Mesenchymal stem cell (in vitro differentiated cells and primary cell): ENCODE measurements around the gene SEMA5B.

Experiments
- DNase-seq: peaks from one replicate; pipeline ENCODE4 v3.0.0-alpha.2; 2013
- H2AFZ ChIP-seq: one replicate; pipeline ENCODE4 v1.6.1; 2013; ENCODE audit warnings: low read depth, mild to moderate bottlenecking, control low read depth, inconsistent platforms, low read length, moderate library complexity
- H2AK5ac ChIP-seq: 2 replicates; pipeline ENCODE4 v1.6.1; 2013; ENCODE audit warnings: low read length, moderate library complexity, mild to moderate bottlenecking, inconsistent platforms; ENCODE audit not compliant: severe bottlenecking
- H2BK120ac ChIP-seq: one replicate; pipeline ENCODE4 v1.6.1; 2013; ENCODE audit warnings: low read depth, mild to moderate bottlenecking, inconsistent platforms, low read length, moderate library complexity
- H2BK12ac ChIP-seq, 2 experiments: one replicate each; pipeline ENCODE4 v1.6.1; 2013; ENCODE audit warnings: inconsistent platforms in 2 of 2, low read length in 2 of 2, mild to moderate bottlenecking in 2 of 2, moderate library complexity in 2 of 2, control low read depth in 1 of 2
- H2BK15ac ChIP-seq: one replicate; pipeline ENCODE4 v1.6.1; 2013; ENCODE audit warnings: mild to moderate bottlenecking, low read depth, inconsistent platforms; ENCODE audit not compliant: poor library complexity, severe bottlenecking
- H2BK5ac ChIP-seq: 2 replicates; pipeline ENCODE4 v1.6.1; 2013; ENCODE audit warnings: low read depth, mild to moderate bottlenecking, low read length, control low read depth, inconsistent platforms; ENCODE audit not compliant: poor library complexity, severe bottlenecking
- H3K14ac ChIP-seq, 2 experiments: one replicate each; pipeline ENCODE4 v1.6.1; 2013; ENCODE audit warnings: inconsistent platforms in 2 of 2, low read length in 2 of 2, control low read depth in 1 of 2, mild to moderate bottlenecking in 1 of 2, moderate library complexity in 1 of 2
- H3K18ac ChIP-seq, 2 experiments: one replicate each; pipeline ENCODE4 v1.6.1; 2013; ENCODE audit warnings: inconsistent platforms in 2 of 2, low read length in 2 of 2, control low read depth in 1 of 2, low read depth in 1 of 2, mild to moderate bottlenecking in 1 of 2
- H3K23ac ChIP-seq, 2 experiments: one replicate each; pipeline ENCODE4 v1.6.1; 2013; ENCODE audit warnings: inconsistent platforms in 2 of 2, low read length in 2 of 2, mild to moderate bottlenecking in 2 of 2, moderate library complexity in 2 of 2, control low read depth in 1 of 2
- H3K27ac ChIP-seq: 2 replicates; pipeline ENCODE4 v1.5.1; 2013; ENCODE audit warnings: mild to moderate bottlenecking, moderate library complexity, low read length, control low read depth, inconsistent platforms; ENCODE audit not compliant: poor library complexity, severe bottlenecking
- H3K27me3 ChIP-seq, 2 experiments: 2 replicates each; pipeline versions ENCODE4 v1.6.1 to v1.7.0; 2013; ENCODE audit warnings: low read length in 2 of 2, mild to moderate bottlenecking in 2 of 2, moderate library complexity in 2 of 2, control low read depth in 1 of 2, inconsistent platforms in 1 of 2; ENCODE audit not compliant: control insufficient read depth in 1 of 2, insufficient read depth in 1 of 2
- H3K36me3 ChIP-seq, 2 experiments: 2 replicates each; pipeline versions ENCODE4 v1.6.1 to v1.7.0; 2013; ENCODE audit warnings: low read length in 2 of 2, control low read depth in 1 of 2, inconsistent platforms in 1 of 2, low read depth in 1 of 2, mild to moderate bottlenecking in 1 of 2; ENCODE audit not compliant: insufficient read depth in 2 of 2, control insufficient read depth in 1 of 2
- H3K4ac ChIP-seq, 2 experiments: one replicate each; pipeline ENCODE4 v1.6.1; 2013; ENCODE audit warnings: inconsistent platforms in 2 of 2, low read length in 2 of 2, mild to moderate bottlenecking in 2 of 2, moderate library complexity in 2 of 2, control low read depth in 1 of 2, low read depth in 1 of 2
- H3K4me1 ChIP-seq: 2 replicates; pipeline ENCODE4 v1.6.1; 2013; ENCODE audit warnings: low read depth, low read length, control low read depth; ENCODE audit not compliant: control insufficient read depth, insufficient read depth
- H3K4me2 ChIP-seq: 2 replicates; pipeline ENCODE4 v1.6.1; 2013; ENCODE audit warnings: low read length, mild to moderate bottlenecking, inconsistent platforms; ENCODE audit not compliant: poor library complexity, severe bottlenecking
- H3K4me3 ChIP-seq, 2 experiments: 2 replicates each; pipeline versions ENCODE4 v1.5.1 to v1.7.0; 2013; ENCODE audit warnings: low read length in 2 of 2, mild to moderate bottlenecking in 2 of 2, control low read depth in 1 of 2, low read depth in 1 of 2; ENCODE audit not compliant: insufficient read depth in 1 of 2
- H3K79me1 ChIP-seq: replicated peaks from 2 replicates; pipeline ENCODE4 v1.6.1; 2013; ENCODE audit warnings: mild to moderate bottlenecking, control low read depth, low read length, inconsistent platforms; ENCODE audit not compliant: poor library complexity, severe bottlenecking
- H3K9ac ChIP-seq: 2 replicates; pipeline ENCODE4 v1.7.0; 2013; ENCODE audit warnings: mild to moderate bottlenecking, low read length, moderate library complexity
- H3K9me3 ChIP-seq: 2 replicates; pipeline ENCODE4 v1.7.0; 2013; ENCODE audit warnings: mild to moderate bottlenecking, low read length; ENCODE audit not compliant: control insufficient read depth
- H4K8ac ChIP-seq: one replicate; pipeline ENCODE4 v1.6.1; 2013; ENCODE audit warnings: inconsistent platforms, mild to moderate bottlenecking, low read length, moderate library complexity
- H4K91ac ChIP-seq: one replicate; pipeline ENCODE4 v1.6.1; 2013; ENCODE audit warnings: mild to moderate bottlenecking, low read length, inconsistent platforms
- WGBS: methylation state at CpG from one replicate; pipeline ENCODE4 v1.1.7; 2013; ENCODE audit warnings: mixed read lengths; 5-methylcytosine and 5-hydroxymethylcytosine counted together

SEMA5B gene

DNA sequence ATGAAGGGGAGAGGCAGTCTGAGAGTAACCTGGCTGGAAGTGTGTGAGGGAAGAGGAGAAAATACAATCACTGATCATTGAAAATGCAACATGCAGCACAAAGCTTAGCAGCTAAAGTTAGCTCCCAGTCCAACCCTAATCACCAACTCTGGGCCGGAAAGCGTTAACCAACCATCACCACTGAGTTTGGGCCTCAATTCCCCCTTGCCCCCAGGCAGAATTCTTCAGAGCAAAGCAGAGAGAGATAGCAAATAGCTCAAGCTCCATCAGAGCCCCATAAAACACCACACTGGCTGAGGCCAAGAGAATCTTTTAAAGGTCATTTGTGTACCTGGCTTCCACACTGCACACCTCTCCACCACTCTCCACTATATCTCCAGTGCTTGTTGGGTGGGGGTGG, 23.1 kb upstream of the SEMA5B start:
- no peak for DNase-seq
- Histone ChIP-seq H2AFZ (no peak overlapping the region), H2BK12ac (peak overlapping the region in 1 of 2 experiments; percentile 23), H3K9me3 (no peaks in the 10 kb centered on the region), H3K79me1 (no peaks in the 10 kb centered on the region), H2BK15ac (no peak overlapping the region), H3K18ac (no peak overlapping the region), H3K27me3 (peaks cover 0 to 58% of the 10 kb centered on the region in 2 experiments), H2BK5ac (no peak overlapping the region), H3K9ac (no peak overlapping the region), H2AK5ac (no peak overlapping the region), H3K4me2 (no peak overlapping the region), H3K23ac (no peak overlapping the region), H2BK120ac (no peak overlapping the region), H3K4ac (no peak overlapping the region), H3K36me3 (no peaks in the 10 kb centered on the region), H3K4me3 (no peak overlapping the region), H4K8ac (peak overlapping the region; percentile 27), H3K27ac (no peak overlapping the region), H3K14ac (no peak overlapping the region), H4K91ac (peak overlapping the region; percentile 71), H3K4me1 (peaks cover 2% of the 10 kb centered on the region)
- WGBS: 86% methylated on average over 2 of the region's 2 CpGs

DNA sequence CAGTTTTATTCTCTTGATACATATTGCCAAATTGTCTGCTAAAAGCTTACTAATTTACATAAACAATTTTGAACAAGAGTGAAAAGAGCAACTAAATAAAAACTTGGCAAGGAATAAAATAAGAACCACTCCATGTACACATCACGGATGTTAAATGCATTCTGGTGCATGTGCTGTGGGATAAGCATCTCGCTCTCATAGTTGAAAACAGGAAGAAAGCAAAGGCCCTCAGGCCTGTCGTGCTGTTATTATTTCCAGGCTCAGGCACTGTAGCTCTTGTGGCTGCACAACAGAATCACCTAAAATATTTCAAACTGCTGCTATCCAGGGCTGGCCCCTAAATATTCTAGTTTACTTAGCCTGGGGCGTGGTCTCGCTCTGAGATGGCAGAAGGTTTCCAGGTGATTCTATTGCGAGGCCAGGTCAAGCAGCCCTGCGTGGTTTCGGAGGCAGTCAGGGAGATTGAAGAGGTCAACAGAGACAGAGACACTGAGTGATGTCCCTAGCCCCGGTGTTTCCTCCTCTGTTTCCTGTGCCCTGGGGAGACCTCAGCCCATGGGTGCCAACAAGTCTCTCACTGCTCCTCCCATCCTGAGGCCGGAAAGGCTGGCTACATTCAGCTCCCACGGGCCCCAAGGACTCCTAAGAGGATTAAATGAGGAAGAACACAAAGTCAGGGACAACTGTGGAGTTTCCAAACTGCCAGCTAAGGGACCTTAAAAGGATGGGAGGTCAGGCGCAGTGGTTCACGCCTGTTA, 21.1 kb upstream of the SEMA5B start:
- Histone ChIP-seq H3K18ac (no peak overlapping the region), H3K23ac (peak overlapping the region in 1 of 2 experiments; percentile 44), H2AFZ (no peak overlapping the region), H2BK5ac (no peak overlapping the region), H3K4me1 (peaks cover 2% of the 10 kb centered on the region), H2BK12ac (no peak overlapping the region), H3K36me3 (no peaks in the 10 kb centered on the region), H3K14ac (no peak overlapping the region), H3K79me1 (no peaks in the 10 kb centered on the region), H2BK15ac (no peak overlapping the region), H3K4me2 (no peak overlapping the region), H3K9me3 (no peaks in the 10 kb centered on the region), H3K4me3 (no peak overlapping the region), H4K91ac (peak overlapping the region; percentile 9), H4K8ac (no peak overlapping the region), H3K27me3 (peaks cover 0 to 49% of the 10 kb centered on the region in 2 experiments), H2AK5ac (no peak overlapping the region), H3K27ac (no peak overlapping the region), H3K4ac (no peak overlapping the region), H2BK120ac (no peak overlapping the region), H3K9ac (no peak overlapping the region)
- DNase-seq: no peak
- 90% methylated on average over 13 of the region's 13 CpGs for WGBS

DNA sequence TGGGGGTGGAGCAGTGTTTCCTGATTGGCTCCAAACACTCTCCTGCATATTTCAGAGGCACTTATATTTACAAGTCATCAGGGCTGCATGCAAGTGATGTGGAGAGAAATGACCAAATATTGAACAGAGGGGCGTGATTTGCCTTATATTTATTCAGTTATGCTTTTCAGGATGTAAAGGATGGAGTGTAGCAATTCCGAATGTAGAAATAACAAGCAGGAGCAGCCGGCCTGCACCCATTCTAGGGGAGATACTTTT, 19.4 kb upstream of the SEMA5B start:
- Histone ChIP-seq H2AK5ac (no peak overlapping the region), H2BK120ac (no peak overlapping the region), H3K9me3 (no peaks in the 10 kb centered on the region), H2BK15ac (no peak overlapping the region), H2BK5ac (no peak overlapping the region), H2BK12ac (no peak overlapping the region), H3K4ac (no peak overlapping the region), H4K8ac (no peak overlapping the region), H3K4me1 (peaks cover 2% of the 10 kb centered on the region), H3K14ac (no peak overlapping the region), H3K27ac (no peak overlapping the region), H3K4me3 (no peak overlapping the region), H3K18ac (no peak overlapping the region), H3K23ac (no peak overlapping the region), H3K79me1 (no peaks in the 10 kb centered on the region), H3K9ac (no peak overlapping the region), H3K4me2 (no peak overlapping the region), H3K36me3 (no peaks in the 10 kb centered on the region), H3K27me3 (peaks cover 6 to 44% of the 10 kb centered on the region in 2 experiments), H4K91ac (no peak overlapping the region), H2AFZ (no peak overlapping the region)
- DNase-seq: no peak
- 79% methylated on average over 3 of the region's 3 CpGs for WGBS

DNA sequence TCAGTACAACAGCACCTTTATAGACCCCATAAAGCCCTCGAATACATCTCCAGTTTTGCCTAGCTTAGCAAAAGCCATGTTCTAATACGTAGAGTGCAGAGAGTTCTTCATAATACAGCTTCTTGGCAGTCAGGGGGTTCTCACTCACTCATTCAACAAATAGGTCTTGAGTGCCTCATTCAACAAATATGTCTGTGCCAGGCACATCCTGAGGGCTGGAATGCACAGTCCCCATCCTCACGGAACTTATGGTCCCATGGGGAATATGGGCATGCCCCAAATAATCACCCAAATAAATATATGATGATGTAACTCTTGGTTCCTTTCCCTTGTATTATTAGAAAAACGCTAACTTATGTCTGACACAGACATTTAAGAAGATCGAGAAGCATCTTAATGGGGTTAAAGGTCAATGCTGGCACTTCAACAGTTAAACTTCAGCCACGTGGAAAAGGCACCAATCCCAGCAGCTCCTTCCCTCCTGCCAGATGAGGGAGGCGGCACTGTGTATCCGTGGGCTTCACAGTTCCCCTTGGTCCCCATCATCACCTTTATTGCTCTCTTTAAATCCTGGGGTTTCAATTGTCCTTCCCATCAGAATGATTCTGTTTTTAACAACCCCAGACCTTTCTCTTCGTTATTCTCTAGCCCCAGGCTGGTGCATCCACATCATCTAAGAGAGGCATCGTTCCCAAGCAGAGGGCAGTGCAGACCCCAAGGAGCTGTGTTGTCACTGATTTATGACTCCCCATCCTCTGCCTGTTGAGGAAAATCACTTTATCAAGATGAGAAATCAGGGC, 18.9 kb upstream of the SEMA5B start:
- H2AK5ac ChIP-seq: no peak overlapping the region
- H4K8ac ChIP-seq: no peak overlapping the region
- H4K91ac ChIP-seq: no peak overlapping the region
- H3K23ac ChIP-seq: no peak overlapping the region
- H3K9ac ChIP-seq: no peak overlapping the region
- H3K14ac ChIP-seq: no peak overlapping the region
- 49% methylated on average over 9 of the region's 10 CpGs for WGBS
- no peaks in the 10 kb centered on the region for H3K36me3 ChIP-seq
- H3K4me1 ChIP-seq: peaks cover 2% of the 10 kb centered on the region
- no peaks in the 10 kb centered on the region for H3K79me1 ChIP-seq
- H2BK5ac ChIP-seq: no peak overlapping the region
- no peak overlapping the region for H3K4me3 ChIP-seq
- H3K9me3 ChIP-seq: no peaks in the 10 kb centered on the region
- no peak overlapping the region for H2BK120ac ChIP-seq
- H3K4ac ChIP-seq: no peak overlapping the region
- no peak overlapping the region for H2AFZ ChIP-seq
- H3K27me3 ChIP-seq: peaks cover 11 to 48% of the 10 kb centered on the region in 2 experiments
- no peak overlapping the region for H2BK15ac ChIP-seq
- H3K18ac ChIP-seq: no peak overlapping the region
- H3K27ac ChIP-seq: no peak overlapping the region
- no peak overlapping the region for H3K4me2 ChIP-seq
- no peak for DNase-seq
- no peak overlapping the region for H2BK12ac ChIP-seq
